GM23338 (cell line): ENCODE results near the gene PROSER2. TPM values are rescaled to one million over a fixed set of nuclear protein-coding genes. Genes with fewer than 3 reads are reported as not detected.

Source experiments
- ATAC-seq: fragments of 200-7000 bp; cut with Tn5 transposase; 3 replicates; pipeline ENCODE4 v1.9.1; 2020
- DNase-seq: peaks from one replicate; pipeline ENCODE4 v3.0.0-alpha.2; 2015; ENCODE audit warnings: low spot score
- H2AFZ ChIP-seq: fragments of 200-600 bp; sonication (generic); 2 replicates; pipeline ENCODE4 v1.8.0; 2016; ENCODE audit warnings: antibody characterized with exemption, mild to moderate bottlenecking, moderate library complexity
- H3F3A ChIP-seq: fragments of 200-600 bp; sonication (generic); replicated peaks from 2 replicates; pipeline ENCODE4 v1.8.0; 2017; ENCODE audit warnings: antibody characterized with exemption, mixed run types, low read depth
- H3K27ac ChIP-seq: fragments of 200-600 bp; sonication (generic); 2 replicates; pipeline ENCODE4 v1.6.1; 2016; ENCODE audit warnings: low read depth
- H3K27me3 ChIP-seq: fragments of 200-600 bp; sonication (generic); 2 replicates; pipeline ENCODE4 v1.8.0; 2016; ENCODE audit warnings: mild to moderate bottlenecking, mixed run types, moderate library complexity; ENCODE audit not compliant: insufficient read depth
- H3K36me3 ChIP-seq: fragments of 200-600 bp; sonication (generic); 2 replicates; pipeline ENCODE4 v1.8.0; 2016; ENCODE audit warnings: mild to moderate bottlenecking; ENCODE audit not compliant: insufficient read depth
- H3K4me1 ChIP-seq: fragments of 200-600 bp; sonication (generic); 2 replicates; pipeline ENCODE4 v1.8.0; 2016; ENCODE audit warnings: mild to moderate bottlenecking, moderate library complexity; ENCODE audit not compliant: insufficient read depth
- H3K4me2 ChIP-seq: fragments of 200-600 bp; sonication (generic); 2 replicates; pipeline ENCODE4 v1.7.1; 2017; ENCODE audit warnings: mixed run types
- H3K4me3 ChIP-seq: fragments of 200-600 bp; sonication (generic); 2 replicates; pipeline ENCODE4 v1.6.1; 2016; ENCODE audit warnings: mixed run types
- H3K79me2 ChIP-seq: fragments of 200-600 bp; sonication (generic); replicated peaks from 2 replicates; pipeline ENCODE4 v1.8.0; 2017; ENCODE audit warnings: mild to moderate bottlenecking; ENCODE audit not compliant: insufficient read depth
- H3K9me2 ChIP-seq: fragments of 200-600 bp; sonication (generic); 2 replicates; pipeline ENCODE4 v1.8.0; 2017; ENCODE audit not compliant: insufficient read depth
- H4K20me1 ChIP-seq: fragments of 200-600 bp; sonication (generic); replicated peaks from 2 replicates; pipeline ENCODE4 v1.8.0; 2017; ENCODE audit warnings: mild to moderate bottlenecking; ENCODE audit not compliant: insufficient read depth
- H3K27ac Mint-ChIP-seq: 2 replicates; pipeline ENCODE4 v1.8.0; 2020; ENCODE audit warnings: inconsistent platforms, mild to moderate bottlenecking, moderate library complexity, mixed read lengths
- H3K27me3 Mint-ChIP-seq: 3 replicates; pipeline ENCODE4 v1.8.0; 2022; ENCODE audit warnings: low read depth, mild to moderate bottlenecking, moderate library complexity, mixed read lengths, inconsistent platforms; ENCODE audit not compliant: insufficient read depth, poor library complexity
- H3K36me3 Mint-ChIP-seq: 3 replicates; pipeline ENCODE4 v1.8.0; 2021; ENCODE audit warnings: low read depth, mild to moderate bottlenecking, inconsistent platforms, moderate library complexity, mixed read lengths
- H3K4me1 Mint-ChIP-seq: 3 replicates; pipeline ENCODE4 v1.8.0; 2020; ENCODE audit warnings: mild to moderate bottlenecking, inconsistent platforms, mixed read lengths
- H3K4me3 Mint-ChIP-seq: 3 replicates; pipeline ENCODE4 v1.8.0; 2021; ENCODE audit warnings: moderate library complexity, mild to moderate bottlenecking, inconsistent platforms, mixed read lengths
- H3K9me3 Mint-ChIP-seq: 3 replicates; pipeline ENCODE4 v1.8.0; 2020; ENCODE audit warnings: moderate library complexity, mild to moderate bottlenecking, inconsistent platforms, mixed read lengths
- CREB1 ChIP-seq: fragments of 250-450 bp; sonication (Bioruptor Pico); IDR thresholded peaks from 2 replicates; pipeline ENCODE4 v1.5.0; 2020; ENCODE audit warnings: low read depth, mild to moderate bottlenecking, moderate library complexity
- CTCF ChIP-seq, 2 experiments: fragments of 200-600 bp in 1 of 2; sonication (generic) in 1 of 2; conservative IDR thresholded peaks; 2 replicates each; pipeline versions ENCODE4 v1.5.1 to v1.6.1; 2016 to 2017; ENCODE audit warnings: antibody characterized with exemption in 2 of 2, low read depth in 2 of 2, mild to moderate bottlenecking in 2 of 2, moderate library complexity in 1 of 2
- ETS1 ChIP-seq: IDR thresholded peaks from 2 replicates; pipeline ENCODE4 v1.6.1; 2016; ENCODE audit warnings: antibody characterized with exemption
- EZH2 ChIP-seq: fragments of 200-600 bp; sonication (generic); IDR thresholded peaks from one replicate; pipeline ENCODE4 v1.8.0; 2017; ENCODE audit warnings: antibody characterized with exemption, mild to moderate bottlenecking, low read depth; ENCODE audit not compliant: unreplicated experiment
- EZH2phosphoT487 ChIP-seq: fragments of 200-600 bp; sonication (generic); IDR thresholded peaks from one replicate; pipeline ENCODE4 v1.8.1; 2018; ENCODE audit warnings: antibody characterized with exemption; ENCODE audit not compliant: unreplicated experiment
- JUNB ChIP-seq: IDR thresholded peaks from one replicate; pipeline ENCODE4 v1.6.1; 2016; ENCODE audit warnings: antibody characterized with exemption; ENCODE audit not compliant: unreplicated experiment
- NANOG ChIP-seq: IDR thresholded peaks from 2 replicates; pipeline ENCODE4 v1.6.1; 2016; ENCODE audit warnings: antibody characterized with exemption, borderline replicate concordance
- POLR2AphosphoS5 ChIP-seq: IDR thresholded peaks from 2 replicates; pipeline ENCODE4 v1.6.1; 2016; ENCODE audit warnings: antibody characterized with exemption, low read depth
- REST ChIP-seq: IDR thresholded peaks from one replicate; pipeline ENCODE4 v1.6.1; 2018; ENCODE audit warnings: antibody characterized with exemption; ENCODE audit not compliant: unreplicated experiment
- STAT1 ChIP-seq: IDR thresholded peaks from one replicate; pipeline ENCODE4 v1.6.1; 2016; ENCODE audit warnings: antibody characterized with exemption; ENCODE audit not compliant: unreplicated experiment
- ZNF114 ChIP-seq: fragments of 250-450 bp; sonication (Bioruptor Pico); IDR thresholded peaks from 2 replicates; pipeline ENCODE4 v1.5.0; 2020; ENCODE audit warnings: mild to moderate bottlenecking, moderate library complexity
- ZNF331 ChIP-seq: fragments of 250-450 bp; sonication (Bioruptor Pico); IDR thresholded peaks from 2 replicates; pipeline ENCODE4 v1.5.0; 2020; ENCODE audit warnings: low read depth, mild to moderate bottlenecking, moderate library complexity
- polyA plus RNA-seq: library from polyadenylated mRNA; unstranded; fragments of >200 nt; fragmentation: Nextera tagmentation; extraction: Ambion mirVana; gene quantifications from 2 replicates; pipeline ENCODE4 v1.2.1, GENCODE V29; 2016
- total RNA-seq: library from RNA; depleted of rRNA; stranded (reverse); fragments of >200 nt; shearing (Covaris generic); gene quantifications from 2 replicates; pipeline ENCODE4 v1.2.3, GENCODE V29; 2014
- TF ChIP-seq, protein P1 (sequence below): fragments of 250-450 bp; sonication (Bioruptor Pico); IDR thresholded peaks from 2 replicates; pipeline ENCODE4 v1.5.0; 2020; ENCODE audit warnings: mild to moderate bottlenecking, moderate library complexity

PROSER2 gene
- total and polyA plus RNA-seq, 2 experiments from 2014 or later: 4.2 to 10.8 TPM

GRCh38 chr10:11899067-11899876 is 76.1 kb downstream of the PROSER2 start:
- TF ChIP-seq EZH2: no peak
- TF ChIP-seq ETS1: no peak
- TF ChIP-seq JUNB: no peak
- no peak for TF ChIP-seq REST
- TF ChIP-seq, protein P1, sequence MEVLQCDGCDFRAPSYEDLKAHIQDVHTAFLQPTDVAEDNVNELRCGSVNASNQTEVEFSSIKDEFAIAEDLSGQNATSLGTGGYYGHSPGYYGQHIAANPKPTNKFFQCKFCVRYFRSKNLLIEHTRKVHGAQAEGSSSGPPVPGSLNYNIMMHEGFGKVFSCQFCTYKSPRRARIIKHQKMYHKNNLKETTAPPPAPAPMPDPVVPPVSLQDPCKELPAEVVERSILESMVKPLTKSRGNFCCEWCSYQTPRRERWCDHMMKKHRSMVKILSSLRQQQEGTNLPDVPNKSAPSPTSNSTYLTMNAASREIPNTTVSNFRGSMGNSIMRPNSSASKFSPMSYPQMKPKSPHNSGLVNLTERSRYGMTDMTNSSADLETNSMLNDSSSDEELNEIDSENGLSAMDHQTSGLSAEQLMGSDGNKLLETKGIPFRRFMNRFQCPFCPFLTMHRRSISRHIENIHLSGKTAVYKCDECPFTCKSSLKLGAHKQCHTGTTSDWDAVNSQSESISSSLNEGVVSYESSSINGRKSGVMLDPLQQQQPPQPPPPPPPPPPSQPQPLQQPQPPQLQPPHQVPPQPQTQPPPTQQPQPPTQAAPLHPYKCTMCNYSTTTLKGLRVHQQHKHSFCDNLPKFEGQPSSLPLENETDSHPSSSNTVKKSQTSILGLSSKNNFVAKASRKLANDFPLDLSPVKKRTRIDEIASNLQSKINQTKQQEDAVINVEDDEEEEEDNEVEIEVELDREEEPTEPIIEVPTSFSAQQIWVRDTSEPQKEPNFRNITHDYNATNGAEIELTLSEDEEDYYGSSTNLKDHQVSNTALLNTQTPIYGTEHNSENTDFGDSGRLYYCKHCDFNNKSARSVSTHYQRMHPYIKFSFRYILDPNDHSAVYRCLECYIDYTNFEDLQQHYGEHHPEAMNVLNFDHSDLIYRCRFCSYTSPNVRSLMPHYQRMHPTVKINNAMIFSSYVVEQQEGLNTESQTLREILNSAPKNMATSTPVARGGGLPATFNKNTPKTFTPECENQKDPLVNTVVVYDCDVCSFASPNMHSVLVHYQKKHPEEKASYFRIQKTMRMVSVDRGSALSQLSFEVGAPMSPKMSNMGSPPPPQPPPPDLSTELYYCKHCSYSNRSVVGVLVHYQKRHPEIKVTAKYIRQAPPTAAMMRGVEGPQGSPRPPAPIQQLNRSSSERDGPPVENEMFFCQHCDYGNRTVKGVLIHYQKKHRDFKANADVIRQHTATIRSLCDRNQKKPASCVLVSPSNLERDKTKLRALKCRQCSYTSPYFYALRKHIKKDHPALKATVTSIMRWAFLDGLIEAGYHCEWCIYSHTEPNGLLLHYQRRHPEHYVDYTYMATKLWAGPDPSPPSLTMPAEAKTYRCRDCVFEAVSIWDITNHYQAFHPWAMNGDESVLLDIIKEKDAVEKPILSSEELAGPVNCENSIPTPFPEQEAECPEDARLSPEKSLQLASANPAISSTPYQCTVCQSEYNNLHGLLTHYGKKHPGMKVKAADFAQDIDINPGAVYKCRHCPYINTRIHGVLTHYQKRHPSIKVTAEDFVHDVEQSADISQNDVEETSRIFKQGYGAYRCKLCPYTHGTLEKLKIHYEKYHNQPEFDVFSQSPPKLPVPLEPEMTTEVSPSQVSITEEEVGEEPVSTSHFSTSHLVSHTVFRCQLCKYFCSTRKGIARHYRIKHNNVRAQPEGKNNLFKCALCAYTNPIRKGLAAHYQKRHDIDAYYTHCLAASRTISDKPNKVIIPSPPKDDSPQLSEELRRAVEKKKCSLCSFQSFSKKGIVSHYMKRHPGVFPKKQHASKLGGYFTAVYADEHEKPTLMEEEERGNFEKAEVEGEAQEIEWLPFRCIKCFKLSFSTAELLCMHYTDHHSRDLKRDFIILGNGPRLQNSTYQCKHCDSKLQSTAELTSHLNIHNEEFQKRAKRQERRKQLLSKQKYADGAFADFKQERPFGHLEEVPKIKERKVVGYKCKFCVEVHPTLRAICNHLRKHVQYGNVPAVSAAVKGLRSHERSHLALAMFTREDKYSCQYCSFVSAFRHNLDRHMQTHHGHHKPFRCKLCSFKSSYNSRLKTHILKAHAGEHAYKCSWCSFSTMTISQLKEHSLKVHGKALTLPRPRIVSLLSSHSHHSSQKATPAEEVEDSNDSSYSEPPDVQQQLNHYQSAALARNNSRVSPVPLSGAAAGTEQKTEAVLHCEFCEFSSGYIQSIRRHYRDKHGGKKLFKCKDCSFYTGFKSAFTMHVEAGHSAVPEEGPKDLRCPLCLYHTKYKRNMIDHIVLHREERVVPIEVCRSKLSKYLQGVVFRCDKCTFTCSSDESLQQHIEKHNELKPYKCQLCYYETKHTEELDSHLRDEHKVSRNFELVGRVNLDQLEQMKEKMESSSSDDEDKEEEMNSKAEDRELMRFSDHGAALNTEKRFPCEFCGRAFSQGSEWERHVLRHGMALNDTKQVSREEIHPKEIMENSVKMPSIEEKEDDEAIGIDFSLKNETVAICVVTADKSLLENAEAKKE: no peak
- TF ChIP-seq ZNF114 (CRISPR knock-in tag): no peak
- TF ChIP-seq CREB1 (CRISPR knock-in tag): no peak
- no peak for TF ChIP-seq STAT1
- TF ChIP-seq ZNF331 (CRISPR knock-in tag): no peak
- TF ChIP-seq EZH2phosphoT487: no peak
- TF ChIP-seq NANOG: no peak
- no peak for TF ChIP-seq POLR2AphosphoS5
- TF ChIP-seq CTCF (conservative IDR thresholded peaks at IDR 0.05; ENCODE audit: low read depth in 2 of 2): no peak
- Histone ChIP-seq H3K79me2 (no peaks in the 10 kb centered on the region), H3K36me3 (no peaks in the 10 kb centered on the region), H3K4me1 (0 out of 2 replicates have a peak, but pooled peaks cover 4% of the 10 kb centered on the region), H3K27ac (no peak overlapping the region), H4K20me1 (no peaks in the 10 kb centered on the region), H3F3A (no peaks in the 10 kb centered on the region), H3K4me2 (no peak overlapping the region), H3K4me3 (no peak overlapping the region), H3K27me3 (no peaks in the 10 kb centered on the region), H2AFZ (0 out of 2 replicates have a peak overlapping the region, but pooled peaks have one; percentile 14), H3K9me2 (no peaks in the 10 kb centered on the region)
- ATAC-seq: no peak
- H3K4me3 Mint-ChIP-seq: no peak overlapping the region
- peaks cover 12% of the 10 kb centered on the region for H3K27me3 Mint-ChIP-seq
- no peaks in the 10 kb centered on the region for H3K36me3 Mint-ChIP-seq
- no peaks in the 10 kb centered on the region for H3K9me3 Mint-ChIP-seq
- DNase-seq: no peak
- H3K4me1 Mint-ChIP-seq: peaks cover 12% of the 10 kb centered on the region
- H3K27ac Mint-ChIP-seq: no peak overlapping the region
